HG02943 (cell line): ENCODE results near the gene PCDH12.
A peak's percentile ranks its signal among the peaks of the same experiment; 100 is the strongest.

Experiments
- ATAC-seq: cut with Tn5 transposase; IDR thresholded peaks from one replicate; pipeline ENCODE4 v1.9.1; 2021; ENCODE audit warnings: mild to moderate bottlenecking, low read depth, moderate library complexity; ENCODE audit not compliant: unreplicated experiment

PCDH12 gene

DNA sequence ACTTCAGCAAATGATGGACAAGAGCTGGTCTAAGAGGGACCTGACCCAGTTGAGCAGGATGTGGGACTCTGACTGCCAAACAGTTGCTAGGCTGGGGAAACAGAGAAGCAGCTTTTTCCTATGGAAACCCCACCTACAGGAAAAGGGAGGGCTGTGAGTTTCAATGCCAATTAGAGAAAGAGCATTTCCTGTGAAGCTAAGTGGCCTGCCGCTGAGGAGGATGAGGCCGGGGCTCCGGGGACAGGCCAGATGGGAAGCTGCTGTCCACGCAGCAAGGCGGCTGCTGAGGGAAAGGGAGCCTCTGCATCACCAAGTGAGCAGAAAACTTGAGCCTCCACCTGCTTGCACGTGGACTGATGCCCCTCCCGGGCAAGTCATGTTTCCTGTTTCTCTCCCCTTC lies at the start of gene PCDH12:
Gene PCDH12 (minus strand): TSS at position 90 of the 400 bp plus-strand sequence. CDS start 351 bp downstream, outside the sequence.
- no peak for ATAC-seq

GRCh38 chr5:142007237-142007544 lies 49.2 kb upstream of the PCDH12 start:
- ATAC-seq = no peak

DNA sequence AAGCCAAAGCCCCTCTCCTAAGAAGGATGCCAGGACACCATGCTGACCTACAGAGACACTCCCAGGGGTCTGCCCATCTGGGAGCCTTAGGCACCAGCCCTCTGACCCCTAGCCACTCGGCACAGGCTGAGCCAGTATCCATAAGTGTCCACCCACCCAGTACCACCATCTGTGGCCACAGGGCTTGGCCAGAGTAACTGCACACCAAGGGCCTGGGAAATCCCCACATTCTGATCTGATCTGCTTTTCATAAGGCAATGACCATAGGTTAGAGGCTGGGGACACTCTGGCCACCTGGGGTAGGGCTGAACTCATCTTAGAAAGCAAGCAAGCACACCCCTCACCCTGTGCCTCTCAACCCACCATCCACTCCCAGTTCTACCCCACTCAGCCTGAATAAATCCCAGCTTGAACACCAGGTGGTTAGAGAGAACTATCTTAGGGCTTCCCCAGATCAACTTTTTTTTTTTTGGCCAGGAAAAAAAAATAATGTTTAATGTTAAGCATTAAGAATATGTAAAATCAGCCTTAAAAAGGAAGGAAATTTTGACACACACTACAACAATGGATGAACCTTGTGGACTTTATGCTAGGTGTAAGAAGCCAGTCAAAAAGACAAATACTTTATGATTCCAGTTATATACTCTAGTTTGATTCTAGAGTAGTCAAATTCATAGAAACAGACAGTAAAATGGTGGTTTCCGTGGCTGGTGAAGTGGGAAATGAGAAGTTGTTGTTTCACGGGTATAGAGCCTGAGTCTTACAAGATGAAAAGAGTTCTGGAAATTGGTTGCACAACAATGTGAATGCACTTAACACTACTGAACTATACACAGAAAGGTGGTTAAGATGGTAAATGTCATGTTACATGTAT lies 48.6 kb upstream of the PCDH12 start:
- no peak for ATAC-seq

DNA sequence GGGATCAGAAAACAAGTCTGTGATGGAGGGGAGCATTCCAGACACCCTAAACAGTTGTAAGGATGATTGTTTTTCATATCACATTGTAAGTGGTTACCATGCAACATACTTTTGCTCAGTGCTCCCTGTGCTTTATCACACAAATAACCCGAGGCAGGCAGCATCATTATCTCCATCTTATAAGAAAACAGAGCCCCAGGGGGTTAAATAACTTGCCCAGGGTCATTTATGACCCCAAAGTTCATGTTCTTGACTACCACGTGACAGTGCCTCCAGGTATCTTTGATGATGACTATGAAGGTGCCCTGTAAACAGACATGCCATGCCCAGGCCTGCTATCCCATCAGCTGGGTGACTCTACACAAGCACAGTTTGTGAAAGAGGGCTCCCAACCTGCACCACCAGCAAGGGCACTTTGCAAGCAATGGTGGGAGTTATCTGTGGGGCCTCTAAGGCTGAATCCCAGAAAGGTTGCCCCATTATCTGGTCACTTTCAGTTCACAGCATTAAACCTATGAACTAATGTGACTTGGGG lies 45.3 kb upstream of the PCDH12 start:
- no peak for ATAC-seq

DNA sequence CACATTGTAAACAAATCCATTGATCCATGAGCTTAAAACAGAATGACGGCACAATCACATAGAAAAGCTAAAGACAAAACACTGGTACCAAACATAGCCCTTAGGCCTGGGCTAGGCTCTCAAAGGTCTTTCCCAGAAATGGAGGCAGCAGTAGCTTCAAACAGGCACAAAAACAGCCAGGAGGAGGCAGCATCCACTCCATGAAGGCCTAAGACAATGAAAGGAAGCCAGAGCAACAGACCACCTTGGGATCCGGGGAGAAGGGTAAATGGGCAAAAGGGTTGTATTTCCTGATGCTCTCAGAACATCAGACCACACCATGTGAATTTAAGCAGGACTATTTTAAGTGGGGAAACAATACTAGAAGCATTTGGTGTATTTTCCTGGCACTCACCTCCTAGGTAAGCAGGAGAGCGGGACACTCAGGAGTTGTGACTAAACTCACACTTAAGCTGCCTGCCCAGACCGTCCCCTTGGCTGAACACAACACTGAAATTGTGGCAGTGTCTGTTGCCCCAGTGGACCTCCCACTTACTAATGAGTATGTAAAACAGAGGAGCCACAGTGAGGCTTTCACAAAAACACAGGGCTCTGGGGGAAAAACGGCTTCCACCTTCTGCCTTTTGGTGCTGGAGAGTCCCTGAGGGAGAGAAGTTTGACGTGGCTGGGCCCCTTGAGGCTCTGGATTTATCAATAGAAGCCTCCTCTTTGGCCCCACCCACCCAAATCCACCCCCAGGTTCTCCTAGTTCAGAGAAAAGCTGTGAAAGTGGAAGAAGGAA lies 42.9 kb upstream of the PCDH12 start:
- ATAC-seq = no peak

DNA sequence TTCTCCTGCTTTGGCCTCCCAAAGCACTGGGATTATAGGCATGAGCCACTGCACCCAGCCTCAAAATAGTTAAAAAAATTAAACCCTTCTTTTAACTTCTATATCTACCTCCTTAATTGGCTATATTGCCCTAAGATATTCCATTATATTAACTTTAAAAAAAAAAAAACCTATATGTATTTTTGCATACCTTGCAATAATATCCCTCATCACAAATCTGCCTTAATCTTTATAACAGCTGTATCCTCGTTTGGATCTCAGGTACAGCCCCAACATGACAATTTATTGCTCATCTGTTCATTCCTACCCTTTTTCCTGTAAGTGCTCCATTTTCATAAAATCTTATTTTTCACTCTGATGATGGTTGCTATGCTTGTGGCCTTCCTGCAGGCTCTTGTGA lies 42.2 kb upstream of the PCDH12 start:
- no peak for ATAC-seq

DNA sequence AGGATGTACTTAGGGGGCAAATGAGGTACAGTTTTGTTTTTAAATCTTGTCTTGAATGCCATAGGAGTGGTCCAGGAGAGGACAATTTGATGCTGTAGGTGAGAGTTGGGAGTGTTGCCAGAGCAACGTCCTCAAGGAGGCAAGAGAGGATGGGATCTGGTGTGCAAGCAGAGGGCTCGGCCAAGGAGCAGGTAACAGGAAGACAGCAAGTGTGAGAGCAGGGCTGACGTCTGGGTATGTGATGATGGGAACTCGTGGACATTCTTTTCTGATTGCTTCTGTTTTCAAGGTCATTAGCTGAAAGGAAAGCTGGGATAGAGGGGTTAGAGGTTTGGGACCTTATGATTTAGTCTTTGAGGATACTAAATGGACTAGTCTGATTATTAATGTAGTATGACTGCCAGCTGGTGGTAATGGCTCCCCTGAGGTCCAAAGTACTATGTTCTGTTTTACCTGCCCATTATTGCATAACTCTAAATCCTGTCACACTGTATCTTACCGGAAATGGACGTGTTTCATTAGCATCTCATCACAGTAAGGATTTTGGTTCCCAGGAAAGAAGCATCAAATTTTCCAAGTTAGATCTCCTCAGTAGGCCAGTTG lies 39.5 kb upstream of the PCDH12 start:
- no peak for ATAC-seq

DNA sequence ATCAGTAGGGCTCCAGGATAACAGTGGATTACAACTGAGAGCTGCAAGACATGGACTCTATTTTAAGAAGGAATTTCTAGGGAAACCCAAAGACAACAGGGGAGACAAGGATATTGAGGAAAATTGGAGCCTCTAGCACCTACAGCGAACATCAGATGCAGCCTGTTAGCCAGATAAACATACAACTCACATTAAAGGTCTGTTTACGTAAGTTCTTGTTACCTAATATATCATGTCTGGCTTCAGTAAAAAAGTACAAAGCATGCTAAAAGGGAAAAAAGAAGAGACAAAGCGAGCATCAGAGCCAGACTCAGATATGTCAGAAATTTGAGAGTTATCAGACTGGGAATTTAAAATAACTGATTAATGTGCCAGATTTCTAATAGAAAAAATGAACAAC lies 37.7 kb upstream of the PCDH12 start:
- no peak for ATAC-seq

DNA sequence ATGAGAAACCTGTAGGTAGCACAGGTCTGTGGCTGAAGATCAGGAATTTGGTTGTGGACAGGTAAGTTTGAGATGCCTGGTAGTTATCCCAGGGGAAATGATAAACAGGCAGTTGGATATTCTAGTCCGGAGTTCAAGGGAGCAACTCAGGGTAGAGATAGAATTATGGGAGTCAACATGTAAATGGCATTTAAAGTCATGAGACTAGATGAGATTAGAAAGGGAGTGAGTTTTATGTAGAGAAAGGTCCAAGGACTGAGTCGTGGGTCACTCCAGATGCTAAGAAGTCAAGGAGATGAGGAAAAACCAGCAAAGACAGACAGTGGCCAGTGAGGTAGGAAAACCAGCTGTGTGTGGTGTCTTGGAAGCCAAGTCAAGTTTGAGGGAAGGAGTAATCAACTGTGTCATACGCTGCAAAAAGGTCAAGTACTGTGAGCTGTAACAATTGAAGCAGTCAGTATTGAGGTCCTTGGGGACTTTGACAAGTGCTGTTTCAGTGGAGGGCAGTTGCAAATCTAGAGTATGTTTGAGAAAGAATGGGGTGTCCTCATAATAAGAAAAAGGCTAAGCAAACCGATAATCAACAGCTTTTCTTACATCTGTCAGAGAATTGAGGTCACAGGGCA lies 36.6 kb upstream of the PCDH12 start:
- no peak for ATAC-seq

GRCh38 chr5:141992349-141992963 lies 34.5 kb upstream of the PCDH12 start:
- ATAC-seq = no peak

DNA sequence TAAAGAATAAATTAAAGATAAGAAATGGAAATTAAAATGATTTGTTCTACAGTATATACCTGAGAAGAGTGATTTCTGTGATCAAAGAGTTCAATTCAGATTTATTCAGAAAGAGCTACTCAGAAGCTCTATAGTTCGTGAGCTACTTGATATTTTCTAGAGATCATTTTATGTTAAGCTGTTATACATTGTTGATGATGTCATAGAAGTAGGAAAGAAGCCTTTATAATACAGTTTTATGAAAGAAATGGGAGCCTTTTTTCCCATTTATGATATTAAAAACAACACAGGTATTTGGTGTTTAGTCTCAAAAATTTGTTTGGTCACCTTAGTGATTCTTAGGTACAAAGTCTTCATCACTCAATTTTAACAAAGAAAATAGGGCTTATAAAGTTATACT lies 31.7 kb upstream of the PCDH12 start:
- ATAC-seq = no peak

DNA sequence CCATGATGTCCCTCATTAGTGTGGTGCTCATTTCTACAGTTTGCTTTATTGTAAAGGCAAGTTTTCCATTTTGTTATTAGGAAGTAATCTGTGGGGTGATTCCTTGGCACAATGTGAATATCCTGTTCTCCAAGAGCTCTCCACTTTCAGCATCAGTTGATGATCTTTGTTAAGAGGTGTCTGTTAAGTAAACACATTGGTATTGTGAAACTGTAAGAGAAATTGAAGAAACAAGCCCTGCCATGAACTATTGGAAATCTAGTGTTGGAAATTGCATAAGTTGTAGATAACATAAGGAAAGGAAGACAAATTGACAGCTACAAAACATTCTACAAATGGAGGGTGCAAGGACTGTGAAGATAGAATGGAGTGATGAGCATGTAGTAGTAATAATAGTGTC lies 28.1 kb upstream of the PCDH12 start:
- ATAC-seq = no peak

DNA sequence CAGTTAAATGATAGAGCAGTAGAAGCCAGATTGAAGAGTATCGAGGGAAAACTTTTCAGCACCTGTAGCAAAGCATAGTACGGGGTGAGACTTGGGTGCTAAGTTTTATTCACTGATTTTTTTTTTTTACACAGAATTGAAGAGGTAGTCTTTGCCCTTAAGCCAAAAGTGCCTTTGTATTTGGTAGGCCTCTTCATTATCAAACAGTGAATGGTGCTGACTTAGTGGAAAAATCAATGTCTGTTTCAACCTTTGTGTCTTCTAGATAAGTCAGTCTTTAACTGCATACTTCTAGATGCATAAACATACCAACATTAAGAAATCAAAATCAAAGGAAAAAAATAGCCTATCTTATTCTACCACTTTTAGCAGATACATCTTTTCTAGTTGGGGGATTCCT lies 24.6 kb upstream of the PCDH12 start:
- no peak for ATAC-seq

DNA sequence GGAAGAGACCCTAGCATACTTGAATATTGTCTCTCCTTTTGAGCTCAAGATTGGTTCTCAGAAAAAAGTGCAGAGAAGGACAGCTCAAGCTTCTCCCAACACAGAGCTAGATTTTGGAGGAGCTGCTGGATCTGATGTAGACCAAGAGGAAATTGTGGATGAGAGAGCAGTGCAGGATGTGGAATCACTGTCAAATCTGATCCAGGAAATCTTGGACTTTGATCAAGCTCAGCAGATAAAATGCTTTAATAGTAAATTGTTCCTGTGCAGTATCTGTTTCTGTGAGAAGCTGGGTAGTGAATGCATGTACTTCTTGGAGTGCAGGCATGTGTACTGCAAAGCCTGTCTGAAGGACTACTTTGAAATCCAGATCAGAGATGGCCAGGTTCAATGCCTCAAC lies 20.4 kb upstream of the PCDH12 start:
- ATAC-seq = no peak

DNA sequence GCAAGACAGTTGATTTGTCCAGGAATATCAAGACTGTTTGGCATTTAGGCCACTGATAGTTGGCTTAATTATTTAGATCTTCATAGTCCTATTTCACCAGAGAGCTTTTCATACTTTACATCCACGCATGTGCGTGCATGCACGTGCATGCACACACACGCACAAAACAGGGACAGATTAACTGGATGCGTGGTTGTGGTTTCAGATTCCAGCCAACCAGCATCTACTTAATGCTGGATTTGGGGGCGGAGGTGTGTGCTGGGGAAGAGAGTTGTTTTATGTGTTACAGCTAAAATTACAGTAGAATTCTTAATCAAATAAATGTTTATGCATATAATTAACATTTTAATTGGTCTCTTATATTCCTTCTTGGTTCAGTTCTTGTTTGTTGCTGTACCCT lies 18.2 kb upstream of the PCDH12 start:
- ATAC-seq = no peak

- no peak for ATAC-seq
Measured at GRCh38 chr5:141973871-141974595, 16.0 kb upstream of the PCDH12 start.

DNA sequence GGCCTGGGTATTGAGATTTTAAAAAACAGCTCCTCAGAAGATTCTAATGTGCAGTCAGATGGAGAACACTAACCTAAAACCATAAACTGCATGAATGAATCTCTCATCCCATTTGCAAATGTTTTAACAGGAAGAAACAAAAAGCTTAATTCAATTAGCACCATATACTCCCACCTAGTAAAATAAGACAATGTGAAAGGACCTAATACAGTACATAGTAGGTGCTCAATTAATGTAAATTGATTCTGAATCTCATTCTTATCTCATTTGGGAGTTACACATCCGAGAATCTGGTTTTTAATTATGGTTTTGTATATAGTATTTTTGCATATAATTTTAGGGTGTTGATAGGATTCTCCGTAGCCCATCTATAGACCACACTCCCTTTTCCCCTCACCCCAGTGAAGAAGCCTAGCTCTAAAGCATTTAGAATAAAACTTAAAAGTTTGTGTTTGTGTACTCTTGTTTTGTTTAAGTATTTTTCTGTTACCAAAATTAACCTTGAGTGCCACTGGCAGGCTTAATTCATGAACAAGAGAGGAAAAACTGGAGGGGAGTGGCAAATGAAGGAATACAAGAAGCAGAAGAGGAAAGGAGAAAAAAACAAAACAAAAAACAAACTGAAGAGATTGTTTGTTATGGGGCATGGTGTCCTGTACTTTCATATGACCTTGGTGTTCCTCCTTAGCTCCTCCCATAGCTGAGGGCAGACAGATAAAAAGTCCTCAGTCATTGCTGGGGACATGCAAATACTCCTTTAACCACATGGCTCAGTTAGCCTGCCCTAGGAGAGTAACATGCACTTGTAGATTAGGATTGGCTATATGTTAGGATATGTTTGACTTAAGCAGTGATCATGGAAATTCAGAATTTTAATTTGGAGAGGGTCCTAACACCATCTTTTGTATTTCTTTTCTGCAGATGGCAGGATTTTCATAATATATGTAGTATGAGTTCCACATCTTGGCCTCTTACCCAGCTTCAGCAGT lies 12.1 kb upstream of the PCDH12 start:
- peak; percentile 49 for ATAC-seq

GRCh38 chr5:141968914-141969608 lies 11.1 kb upstream of the PCDH12 start, which contains the start of gene RNF14:
Gene RNF14 (plus strand): TSS chr5:141969105. CDS start chr5:141973589, 4,484 bp downstream.
- ATAC-seq = peak; percentile 90
